Measurements from ENCODE around the gene PTPRN2.
"Not testable (repeated sequence)": the region's sequence is repeated elsewhere in the genome, so short reads cannot be mapped to it uniquely, and the experiment has no call there.

The PTPRN2 gene

GRCh38 chr7:157714166-157715070 is 873.2 kb downstream of the PTPRN2 start:
- in situ Hi-C loops (cut with HindIII; ENCODE audit: low sequenced_read_pairs): no loop called here

GRCh38 chr7:157713591-157713990 is 874.0 kb downstream of the PTPRN2 start:
- in situ Hi-C loops (cut with HindIII; ENCODE audit: low sequenced_read_pairs): no loop called here

- in situ Hi-C loops (cut with HindIII; ENCODE audit: low sequenced_read_pairs): no loop called here
Observed at GRCh38 chr7:157712666-157713235, 874.9 kb downstream of the PTPRN2 start.

- in situ Hi-C loops (cut with HindIII; ENCODE audit: low sequenced_read_pairs): no loop called here
Observed at GRCh38 chr7:157711353-157711888, 876.2 kb downstream of the PTPRN2 start.

- in situ Hi-C loops (cut with HindIII; ENCODE audit: low sequenced_read_pairs): no loop called here
Observed at GRCh38 chr7:157710396-157710795, 877.2 kb downstream of the PTPRN2 start.

- in situ Hi-C loops (cut with HindIII; ENCODE audit: low sequenced_read_pairs): no loop called here
Observed at GRCh38 chr7:157709531-157710251, 877.9 kb downstream of the PTPRN2 start.

- in situ Hi-C loops (cut with HindIII; ENCODE audit: low sequenced_read_pairs): no loop called here
Observed at GRCh38 chr7:157708919-157709295, 878.7 kb downstream of the PTPRN2 start.

- in situ Hi-C loops (cut with HindIII; ENCODE audit: low sequenced_read_pairs): no loop called here
Observed at GRCh38 chr7:157707983-157708918, 879.4 kb downstream of the PTPRN2 start.

GRCh38 chr7:157704365-157704764 is 883.3 kb downstream of the PTPRN2 start:
- in situ Hi-C loops (cut with HindIII; ENCODE audit: low sequenced_read_pairs): no loop called here

- in situ Hi-C loops (cut with HindIII; ENCODE audit: low sequenced_read_pairs): no loop called here
Observed at GRCh38 chr7:157703534-157704195, 884.0 kb downstream of the PTPRN2 start.

GRCh38 chr7:157703131-157703530 is 884.5 kb downstream of the PTPRN2 start:
- in situ Hi-C loops (cut with HindIII; ENCODE audit: low sequenced_read_pairs): no loop called here

GRCh38 chr7:157702311-157703023 is 885.2 kb downstream of the PTPRN2 start:
- in situ Hi-C loops (cut with HindIII; ENCODE audit: low sequenced_read_pairs): no loop called here

- in situ Hi-C loops (cut with HindIII; ENCODE audit: low sequenced_read_pairs): not testable (repeated sequence)
Observed at GRCh38 chr7:157701395-157702180, 886.0 kb downstream of the PTPRN2 start.

GRCh38 chr7:157700231-157701005 is 887.2 kb downstream of the PTPRN2 start:
- in situ Hi-C loops (cut with HindIII; ENCODE audit: low sequenced_read_pairs): no loop called here

- in situ Hi-C loops (cut with HindIII; ENCODE audit: low sequenced_read_pairs): no loop called here
Observed at GRCh38 chr7:157699357-157700013, 888.1 kb downstream of the PTPRN2 start.

- in situ Hi-C loops (cut with HindIII; ENCODE audit: low sequenced_read_pairs): not testable (repeated sequence)
Observed at GRCh38 chr7:157697287-157697686, 890.3 kb downstream of the PTPRN2 start.

- in situ Hi-C loops (cut with HindIII; ENCODE audit: low sequenced_read_pairs): not testable (repeated sequence)
Observed at GRCh38 chr7:157695609-157696008, 892.0 kb downstream of the PTPRN2 start.
